Measurements from ENCODE around the gene RNU6-1. TPM values are rescaled to one million over a fixed set of nuclear protein-coding genes. Genes with fewer than 3 reads are reported as not detected.

The RNU6-1 gene
- polyA plus RNA-seq, 1 experiment, result not detected

- ChIA-PET CTCF (no interaction called here), POLR2A (interaction anchor here (0.6 to 0.7 kb wide), 2 partner anchors 13 to 90 kb away, joined by 5 read pairs; partner anchors contain the start of gene RNU6-1)
- TF ChIP-seq, protein P1, sequence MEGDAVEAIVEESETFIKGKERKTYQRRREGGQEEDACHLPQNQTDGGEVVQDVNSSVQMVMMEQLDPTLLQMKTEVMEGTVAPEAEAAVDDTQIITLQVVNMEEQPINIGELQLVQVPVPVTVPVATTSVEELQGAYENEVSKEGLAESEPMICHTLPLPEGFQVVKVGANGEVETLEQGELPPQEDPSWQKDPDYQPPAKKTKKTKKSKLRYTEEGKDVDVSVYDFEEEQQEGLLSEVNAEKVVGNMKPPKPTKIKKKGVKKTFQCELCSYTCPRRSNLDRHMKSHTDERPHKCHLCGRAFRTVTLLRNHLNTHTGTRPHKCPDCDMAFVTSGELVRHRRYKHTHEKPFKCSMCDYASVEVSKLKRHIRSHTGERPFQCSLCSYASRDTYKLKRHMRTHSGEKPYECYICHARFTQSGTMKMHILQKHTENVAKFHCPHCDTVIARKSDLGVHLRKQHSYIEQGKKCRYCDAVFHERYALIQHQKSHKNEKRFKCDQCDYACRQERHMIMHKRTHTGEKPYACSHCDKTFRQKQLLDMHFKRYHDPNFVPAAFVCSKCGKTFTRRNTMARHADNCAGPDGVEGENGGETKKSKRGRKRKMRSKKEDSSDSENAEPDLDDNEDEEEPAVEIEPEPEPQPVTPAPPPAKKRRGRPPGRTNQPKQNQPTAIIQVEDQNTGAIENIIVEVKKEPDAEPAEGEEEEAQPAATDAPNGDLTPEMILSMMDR (IDR thresholded peaks at IDR 0.05; ENCODE audit: low read depth, low read length), result no peak
- peaks cover 18% of the 10 kb centered on the region; the same call in 1 of the 2 replicates for H3K9me3 ChIP-seq (ENCODE audit: control insufficient read depth, insufficient read depth, low read length)
- no peak overlapping the region for H3K4me3 ChIP-seq (ENCODE audit: low read depth, low read length)
- peaks cover 87% of the 10 kb centered on the region for H3K27me3 ChIP-seq (ENCODE audit: control insufficient read depth, insufficient read depth, low read length)
- no peak for DNase-seq (ENCODE audit: low read depth, low spot score)
- no peak overlapping the region for H3K27ac ChIP-seq (ENCODE audit: low read depth, low read length)
Measured at GRCh38 chr15:67826717-67827561, 12.9 kb downstream of the RNU6-1 start.

DNA sequence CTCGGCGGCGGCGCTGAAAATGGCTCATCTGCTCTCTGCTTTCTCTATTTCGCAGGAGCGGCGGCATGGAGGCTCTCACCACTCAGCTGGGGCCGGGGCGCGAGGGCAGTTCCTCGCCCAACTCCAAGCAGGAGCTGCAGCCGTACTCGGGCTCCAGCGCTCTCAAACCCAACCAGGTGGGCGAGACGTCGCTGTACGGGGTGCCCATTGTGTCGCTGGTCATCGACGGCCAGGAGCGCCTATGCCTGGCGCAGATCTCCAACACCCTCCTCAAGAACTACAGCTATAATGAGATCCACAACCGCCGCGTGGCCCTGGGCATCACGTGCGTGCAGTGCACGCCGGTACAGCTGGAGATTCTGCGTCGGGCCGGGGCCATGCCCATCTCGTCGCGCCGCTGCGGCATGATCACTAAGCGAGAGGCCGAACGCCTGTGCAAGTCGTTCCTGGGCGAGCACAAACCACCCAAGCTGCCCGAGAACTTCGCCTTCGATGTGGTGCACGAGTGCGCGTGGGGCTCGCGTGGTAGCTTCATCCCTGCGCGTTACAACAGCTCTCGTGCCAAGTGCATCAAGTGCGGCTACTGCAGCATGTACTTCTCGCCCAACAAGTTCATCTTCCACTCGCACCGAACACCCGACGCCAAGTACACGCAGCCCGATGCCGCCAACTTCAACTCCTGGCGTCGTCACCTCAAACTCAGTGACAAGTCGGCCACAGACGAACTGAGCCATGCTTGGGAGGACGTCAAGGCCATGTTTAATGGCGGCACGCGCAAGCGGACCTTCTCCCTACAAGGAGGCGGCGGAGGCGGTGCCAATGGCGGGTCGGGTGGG, 13.7 kb downstream of the RNU6-1 start:
- Histone ChIP-seq H3K4me3 (ENCODE audit: low read depth, low read length) (no peak overlapping the region), H3K27me3 (ENCODE audit: control insufficient read depth, insufficient read depth, low read length) (peaks cover 87% of the 10 kb centered on the region), H3K9me3 (ENCODE audit: control insufficient read depth, insufficient read depth, low read length) (peaks cover 18% of the 10 kb centered on the region; the same call in 1 of the 2 replicates), H3K27ac (ENCODE audit: low read depth, low read length) (no peak overlapping the region)
- ChIA-PET POLR2A (interaction anchor here (0.6 kb wide), 1 partner anchor 155 kb away, joined by 3 read pairs; no protein-coding TSS in a partner anchor), CTCF (no interaction called here)
- no peak for DNase-seq (ENCODE audit: low read depth, low spot score)
- TF ChIP-seq, protein P1 (IDR thresholded peaks at IDR 0.05; ENCODE audit: low read depth, low read length), result no peak

DNA sequence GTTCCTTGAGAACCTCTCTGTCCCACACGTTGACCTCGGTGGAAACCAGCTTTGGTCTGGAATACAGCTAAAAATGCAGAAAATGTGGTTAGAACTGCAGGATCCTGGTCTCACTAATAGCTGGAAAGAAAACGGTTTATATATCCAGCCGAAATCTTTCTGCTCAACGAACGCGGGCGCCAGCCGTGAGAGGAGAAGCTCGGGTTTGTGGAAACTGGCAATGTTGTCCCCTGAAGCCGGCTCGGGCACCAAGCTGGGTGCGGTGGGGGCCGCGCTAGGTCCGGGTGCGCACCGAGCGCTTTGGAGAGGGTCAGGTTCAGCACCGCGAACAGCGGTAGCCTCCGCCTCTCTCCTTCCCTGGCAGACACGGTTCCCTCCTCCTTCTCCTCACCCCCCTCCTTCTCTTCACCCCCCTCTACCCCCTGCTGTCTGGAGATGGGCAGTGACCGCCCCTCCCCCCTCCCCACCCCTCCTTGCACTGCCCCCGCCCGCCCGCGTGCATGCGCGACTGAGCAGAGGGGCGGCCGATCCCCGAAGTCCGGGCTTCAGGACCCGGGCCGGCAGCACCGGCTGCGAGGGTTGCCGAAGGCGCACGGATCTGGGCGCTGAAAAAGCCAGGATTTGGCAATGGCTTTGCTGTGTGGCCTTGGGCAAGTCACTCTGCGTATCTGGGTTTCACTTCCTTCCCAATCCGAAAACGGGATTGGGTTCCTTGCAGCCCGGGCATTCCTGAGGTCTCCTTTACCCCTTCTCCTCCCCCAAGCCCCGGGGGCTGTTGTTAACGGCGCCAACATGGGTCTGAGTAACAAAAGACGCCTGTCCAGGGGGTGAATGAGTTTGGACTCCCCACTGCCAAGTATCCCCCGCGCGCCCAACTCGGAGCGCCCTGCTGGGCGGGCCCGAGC, 14.6 kb downstream of the RNU6-1 start, which contains the start of gene SKOR1:
Gene SKOR1 (plus strand): TSS at position 534 of the 905 bp plus-strand sequence. CDS start 94 bp downstream, at position 628.
- no peak within 1 kb of the TSS for H3K27ac ChIP-seq (ENCODE audit: low read depth, low read length)
- ChIA-PET CTCF (no interaction called here), POLR2A (interaction anchor here (0.6 kb wide), 2 partner anchors 154 to 718 kb away, joined by 3 to 6 read pairs; no protein-coding TSS in a partner anchor)
- DNase-seq (ENCODE audit: low read depth, low spot score), result no peak
- peaks cover 87% of the 10 kb centered on the region for H3K27me3 ChIP-seq (ENCODE audit: control insufficient read depth, insufficient read depth, low read length)
- TF ChIP-seq, protein P1 (IDR thresholded peaks at IDR 0.05; ENCODE audit: low read depth, low read length), result no peak
- H3K4me3 ChIP-seq (ENCODE audit: low read depth, low read length), result peak within 1 kb of the TSS; percentile 10; the same call in 1 of the 2 replicates
- H3K9me3 ChIP-seq (ENCODE audit: control insufficient read depth, insufficient read depth, low read length), result peaks cover 22% of the 10 kb centered on the region; the same call in 1 of the 2 replicates

- DNase-seq (ENCODE audit: low read depth, low spot score), result no peak
- ChIA-PET CTCF (no interaction called here), POLR2A (interaction anchor here (0.6 kb wide), 1 partner anchor 718 kb away, joined by 6 read pairs; no protein-coding TSS in a partner anchor)
- Histone ChIP-seq H3K4me3 (ENCODE audit: low read depth, low read length) (no peak overlapping the region), H3K9me3 (ENCODE audit: control insufficient read depth, insufficient read depth, low read length) (peaks cover 24% of the 10 kb centered on the region; the same call in 1 of the 2 replicates), H3K27me3 (ENCODE audit: control insufficient read depth, insufficient read depth, low read length) (peaks cover 85% of the 10 kb centered on the region), H3K27ac (ENCODE audit: low read depth, low read length) (no peak overlapping the region)
- TF ChIP-seq, protein P1 (IDR thresholded peaks at IDR 0.05; ENCODE audit: low read depth, low read length), result no peak
Measured at GRCh38 chr15:67824197-67824968, 15.5 kb downstream of the RNU6-1 start.

All from AG04450 (cell line).